ENCODE results near the gene TP53TG5.
A peak's percentile ranks its signal among the peaks of the same experiment; 100 is the strongest.

Gene TP53TG5

GRCh38 chr20:45323731-45324130 lies 54.4 kb downstream of the TP53TG5 start:
- DNase-seq (ENCODE audit: low spot score): no peak

DNA sequence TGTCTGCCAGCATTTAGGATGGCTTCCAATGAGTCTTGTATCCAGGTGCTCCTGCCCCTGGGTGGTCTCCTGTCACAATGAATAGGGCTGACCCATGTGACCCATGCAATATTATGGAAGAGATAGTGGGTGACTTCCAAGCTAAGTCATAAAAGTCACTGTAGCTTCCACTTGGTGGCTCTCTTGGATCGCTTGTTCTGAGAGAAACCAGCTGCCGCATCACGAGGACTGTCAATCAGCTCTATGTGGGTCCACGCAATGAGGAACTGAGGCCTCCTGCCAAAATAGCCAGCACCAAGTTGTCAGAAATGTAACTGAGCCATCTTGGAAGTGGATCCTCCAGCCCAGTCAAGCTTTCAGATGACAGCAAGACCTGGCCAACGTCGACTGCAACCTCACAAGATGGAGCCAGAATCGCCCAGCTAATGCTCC lies 55.2 kb downstream of the TP53TG5 start:
- DNase-seq (ENCODE audit: low spot score): peak; percentile 43
